H1 (cell line): ENCODE results near the gene POU3F1. TPM values are rescaled to one million over a fixed set of nuclear protein-coding genes. Genes with fewer than 3 reads are reported as not detected.

ENCODE experiments used
- CTCF ChIA-PET: fragments of 300-600 bp; sonication (Branson Sonifier 250); formaldehyde crosslinking; loops from one replicate; lab custom pipeline; 2021; ENCODE audit not compliant: partially characterized antibody; lab: Charles Lee
- POLR2A ChIA-PET: fragments of 300-600 bp; sonication (Branson Sonifier 250); formaldehyde crosslinking; loops from one replicate; lab custom pipeline; 2021; ENCODE audit warnings: inconsistent platforms; ENCODE audit not compliant: partially characterized antibody; lab: Charles Lee
- DNase-seq, 2 experiments: peaks; one replicate each; pipeline versions ENCODE4 v3.0.0 to v3.0.0-alpha.2; 2010 to 2022; ENCODE audit warnings: low spot score in 2 of 2, low read depth in 1 of 2, mixed read lengths in 1 of 2
- FAIRE-seq: peaks from 2 replicates; lab custom pipeline; 2011; peaks lifted over from hg19 to GRCh38; lab: Jason Lieb, UNC
- H2AFZ ChIP-seq: 2 replicates; pipeline ENCODE4 v1.8.1; 2012; ENCODE audit warnings: low read length, inconsistent platforms
- H2AK5ac ChIP-seq: 2 replicates; pipeline ENCODE4 v1.6.1; 2013; ENCODE audit warnings: low read depth, low read length
- H2BK120ac ChIP-seq: replicated peaks from 2 replicates; pipeline ENCODE3; 2013; ENCODE audit warnings: low read depth, low read length, inconsistent platforms
- H2BK12ac ChIP-seq: 2 replicates; pipeline ENCODE4 v1.6.1; 2013; ENCODE audit warnings: low read depth, low read length
- H2BK15ac ChIP-seq: 2 replicates; pipeline ENCODE4 v1.6.1; 2013; ENCODE audit warnings: low read length
- H2BK20ac ChIP-seq: 2 replicates; pipeline ENCODE4 v1.6.1; 2013; ENCODE audit warnings: low read length
- H2BK5ac ChIP-seq: 2 replicates; pipeline ENCODE4 v1.6.1; 2013; ENCODE audit warnings: low read depth, low read length
- H3K14ac ChIP-seq: 2 replicates; pipeline ENCODE4 v1.6.1; 2013; ENCODE audit warnings: inconsistent platforms; ENCODE audit not compliant: insufficient read length
- H3K18ac ChIP-seq: 2 replicates; pipeline ENCODE4 v1.6.1; 2013; ENCODE audit warnings: low read length; ENCODE audit errors: extremely low read depth
- H3K23ac ChIP-seq: 2 replicates; pipeline ENCODE4 v1.6.1; 2013; ENCODE audit warnings: inconsistent platforms; ENCODE audit not compliant: insufficient read length
- H3K23me2 ChIP-seq: 2 replicates; pipeline ENCODE4 v1.6.1; 2013; ENCODE audit warnings: low read depth, low read length
- H3K27ac ChIP-seq: 2 replicates; pipeline ENCODE4 v1.6.1; 2011; ENCODE audit warnings: low read depth, low read length, inconsistent platforms
- H3K27me3 ChIP-seq, 4 experiments: replicated peaks in 1 of 4; 1 replicate in 1 of 4; 2 replicates in 3 of 4; pipeline versions ENCODE4 v1.6.1 to v1.8.1; 2011 to 2013; ENCODE audit warnings: low read length in 3 of 4, mild to moderate bottlenecking in 3 of 4, inconsistent platforms in 2 of 4, mixed read lengths in 2 of 4, moderate library complexity in 1 of 4; ENCODE audit not compliant: control insufficient read depth in 3 of 4, insufficient read depth in 3 of 4; ENCODE audit errors: extremely low read depth in 1 of 4
- H3K36me3 ChIP-seq, 4 experiments: 2 replicates each; pipeline versions ENCODE4 v1.6.1 to v1.8.1; 2011 to 2013; ENCODE audit warnings: mild to moderate bottlenecking in 4 of 4, low read length in 3 of 4, moderate library complexity in 2 of 4, control low read depth in 1 of 4, inconsistent platforms in 1 of 4; ENCODE audit not compliant: insufficient read depth in 4 of 4, control insufficient read depth in 2 of 4
- H3K4ac ChIP-seq: replicated peaks from 2 replicates; pipeline ENCODE3; 2013; ENCODE audit warnings: low read length, low read depth, mixed read lengths, inconsistent platforms; ENCODE audit not compliant: insufficient read length
- H3K4me1 ChIP-seq, 4 experiments: replicated peaks in 1 of 4; 1 replicate in 1 of 4; 2 replicates in 3 of 4; pipeline versions ENCODE4 v1.6.1 to v1.8.1; 2011 to 2013; ENCODE audit warnings: low read length in 3 of 4, inconsistent platforms in 2 of 4, mixed read lengths in 1 of 4; ENCODE audit not compliant: insufficient read depth in 4 of 4, control insufficient read depth in 3 of 4
- H3K4me2 ChIP-seq, 2 experiments: 2 replicates each; pipeline versions ENCODE4 v1.6.1 to v1.8.1; 2011 to 2013; ENCODE audit warnings: low read depth in 2 of 2, low read length in 2 of 2, control low read depth in 1 of 2, inconsistent platforms in 1 of 2, mild to moderate bottlenecking in 1 of 2; ENCODE audit not compliant: insufficient read depth in 1 of 2
- H3K4me3 ChIP-seq, 4 experiments: fragments of 200-600, 300-600 bp in 1 of 4; sonication (generic), shearing (Covaris generic), sonication (Bioruptor Twin) in 1 of 4; 2 replicates each; pipeline versions ENCODE4 v1.5.1 to v1.8.1; 2011 to 2016; ENCODE audit warnings: low read length in 4 of 4, low read depth in 3 of 4, control low read depth in 2 of 4, inconsistent platforms in 2 of 4, mild to moderate bottlenecking in 2 of 4, mixed read lengths in 1 of 4, moderate library complexity in 1 of 4; ENCODE audit not compliant: insufficient read depth in 2 of 4; ENCODE audit errors: extremely low read depth in 1 of 4
- H3K56ac ChIP-seq: replicated peaks from 2 replicates; pipeline ENCODE3; 2013; ENCODE audit warnings: low read depth, mild to moderate bottlenecking, mixed read lengths, low read length, inconsistent platforms; ENCODE audit not compliant: insufficient read length
- H3K79me1 ChIP-seq: 2 replicates; pipeline ENCODE4 v1.6.1; 2013; ENCODE audit warnings: low read depth, low read length, control low read depth
- H3K79me2 ChIP-seq, 2 experiments: 2 replicates each; pipeline versions ENCODE4 v1.6.1 to v1.8.1; 2012 to 2013; ENCODE audit warnings: low read length in 2 of 2, mild to moderate bottlenecking in 2 of 2, inconsistent platforms in 1 of 2; ENCODE audit not compliant: insufficient read depth in 2 of 2, control insufficient read depth in 1 of 2
- H3K9ac ChIP-seq, 4 experiments: replicated peaks in 1 of 4; 1 replicate in 1 of 4; 2 replicates in 3 of 4; pipeline versions ENCODE4 v1.6.1 to v1.8.1; 2011 to 2013; ENCODE audit warnings: low read depth in 3 of 4, low read length in 3 of 4, control low read depth in 2 of 4, mild to moderate bottlenecking in 2 of 4, moderate library complexity in 2 of 4, inconsistent platforms in 1 of 4; ENCODE audit errors: extremely low read depth in 1 of 4
- H3K9me3 ChIP-seq, 2 experiments: 2 replicates each; pipeline versions ENCODE4 v1.6.1 to v1.8.1; 2012 to 2013; ENCODE audit warnings: mild to moderate bottlenecking in 2 of 2, moderate library complexity in 2 of 2, control low read depth in 1 of 2, inconsistent platforms in 1 of 2, low read depth in 1 of 2, low read length in 1 of 2, mixed read lengths in 1 of 2; ENCODE audit not compliant: insufficient read depth in 2 of 2
- H4K20me1 ChIP-seq, 2 experiments: replicated peaks in 1 of 2; 2 replicates each; pipeline versions ENCODE3 to v1.8.1; 2011 to 2013; ENCODE audit warnings: inconsistent platforms in 2 of 2, low read length in 2 of 2, mild to moderate bottlenecking in 1 of 2; ENCODE audit not compliant: insufficient read depth in 2 of 2, control insufficient read depth in 1 of 2
- H4K5ac ChIP-seq: 2 replicates; pipeline ENCODE4 v1.6.1; 2013; ENCODE audit warnings: low read length, low read depth, mixed read lengths, inconsistent platforms; ENCODE audit not compliant: insufficient read length
- H4K8ac ChIP-seq: 2 replicates; pipeline ENCODE4 v1.8.0; 2013; ENCODE audit warnings: mild to moderate bottlenecking, moderate library complexity, low read length, inconsistent platforms; ENCODE audit not compliant: insufficient read depth; ENCODE audit errors: extremely low read depth
- H4K91ac ChIP-seq: replicated peaks from 2 replicates; pipeline ENCODE3; 2013; ENCODE audit warnings: low read length, mixed read lengths, inconsistent platforms; ENCODE audit not compliant: insufficient read length
- GTF2F1 ChIP-seq: IDR thresholded peaks from 2 replicates; pipeline ENCODE4 v1.6.1; 2012; ENCODE audit warnings: low read depth, low read length, improper control_type of control experiment, borderline replicate concordance
- JUN ChIP-seq: IDR thresholded peaks from 2 replicates; pipeline ENCODE4 v1.6.1; 2011; ENCODE audit warnings: low read depth, mild to moderate bottlenecking, improper control_type of control experiment, low read length
- RXRA ChIP-seq: IDR thresholded peaks from 2 replicates; pipeline ENCODE4 v1.6.1; 2011; ENCODE audit warnings: low read depth, mild to moderate bottlenecking, low read length, moderate library complexity; ENCODE audit not compliant: insufficient read depth
- SIX5 ChIP-seq: IDR thresholded peaks from 2 replicates; pipeline ENCODE4 v1.6.1; 2011; ENCODE audit warnings: mild to moderate bottlenecking, low read depth, low read length
- SUZ12 ChIP-seq: fragments of 200-600 bp; sonication (generic); IDR thresholded peaks from 2 replicates; pipeline ENCODE4 v1.6.1; 2012; ENCODE audit warnings: mild to moderate bottlenecking, inconsistent platforms, low read length, moderate library complexity, mixed read lengths
- WGBS, 2 experiments: shearing (Covaris generic) in 1 of 2; methylation state at CpG; one replicate each; pipeline versions ENCODE4 v1.1.6 to v1.1.7; 2013 to 2015; ENCODE audit warnings: low lambda C conversion rate in 2 of 2, mixed read lengths in 2 of 2, inconsistent platforms in 1 of 2, low coverage in 1 of 2, missing lambda C conversion rate in 1 of 2; ENCODE audit not compliant: insufficient replicate concordance in 2 of 2, insufficient coverage in 1 of 2, insufficient read length in 1 of 2; ENCODE audit errors: extremely low coverage in 1 of 2, missing lambda C conversion rate in 1 of 2; 5-methylcytosine and 5-hydroxymethylcytosine counted together
- polyA plus RNA-seq, 7 experiments: library from polyadenylated mRNA; depleted of rRNA in 3 of 7; stranded (reverse) in 5 of 7; unstranded in 2 of 7; fragments of >200 nt in 5 of 7; fragments of 200-250 nt in 2 of 7; gene quantifications; 1 replicate in 5 of 7; 2 replicates in 1 of 7; 4 replicates in 1 of 7; pipeline versions ENCODE4 v1.2.1 to v1.2.3, GENCODE V29; 2011 to 2013; ENCODE audit warnings: missing spikeins in 2 of 7, mixed read lengths in 2 of 7
- total RNA-seq: library from RNA; stranded (reverse); fragmentation: NEBNext Ultra II Directional; extraction: Animal tissue kit (Norgen Biotek cat#: 25700); gene quantifications from 2 replicates; pipeline ENCODE4 v1.2.1, GENCODE V29; 2021

Gene POU3F1
- total and polyA plus RNA-seq, 2 of the 8 experiments (the other 6 are each of a cell fraction or from before 2014, with no cell fraction given), result 4.2 to 10.8 TPM

GRCh38 chr1:38068220-38068979, 21.8 kb upstream of the POU3F1 start:
- H3K27me3 ChIP-seq, result no peaks in the 10 kb centered on the region; a peak in 4 of 7 replicates
- no peak overlapping the region for H3K56ac ChIP-seq
- no peak overlapping the region for H2BK120ac ChIP-seq
- no peak overlapping the region for H3K18ac ChIP-seq
- H3K23ac ChIP-seq, result no peak overlapping the region
- H3K4me1 ChIP-seq, result peaks cover 0 to 28% (median 14%) of the 10 kb centered on the region in 4 experiments; a peak in 6 of 7 replicates
- H4K8ac ChIP-seq, result no peak overlapping the region; the same call in 1 of the 2 replicates
- H2BK12ac ChIP-seq, result no peak overlapping the region
- no peaks in the 10 kb centered on the region for H3K79me2 ChIP-seq
- H4K20me1 ChIP-seq, result peaks cover 0 to 2% of the 10 kb centered on the region in 2 experiments
- no peak overlapping the region for H3K4me3 ChIP-seq
- H3K9me3 ChIP-seq, result no peaks in the 10 kb centered on the region
- FAIRE-seq (no peak), DNase-seq (no peak)
- no peak overlapping the region for H2AFZ ChIP-seq
- H2AK5ac ChIP-seq, result no peak overlapping the region
- H2BK5ac ChIP-seq, result no peak overlapping the region
- no peak overlapping the region for H2BK15ac ChIP-seq
- H3K9ac ChIP-seq, result no peak overlapping the region
- H3K79me1 ChIP-seq, result peaks cover 4% of the 10 kb centered on the region; the same call in 1 of the 2 replicates
- no peak overlapping the region for H3K4ac ChIP-seq
- WGBS, 2 experiments, result 71% methylated on average over 14 of the region's 14 CpGs; no CpG with 5 or more reads in 1 of the 2 experiments
- H3K23me2 ChIP-seq, result no peaks in the 10 kb centered on the region; the same call in 1 of the 2 replicates
- no peaks in the 10 kb centered on the region for H3K36me3 ChIP-seq
- TF ChIP-seq JUN (no peak), GTF2F1 (no peak), RXRA (no peak), SIX5 (no peak), SUZ12 (no peak)
- ChIA-PET POLR2A (interaction anchor here (0.6 to 1.5 kb wide), 3 partner anchors 10 to 1633 kb away, joined by 3 to 9 read pairs (median 4); no protein-coding TSS in a partner anchor), CTCF (interaction anchor here (0.9 to 11.2 kb wide), 14 partner anchors 8 to 557 kb away, joined by 3 to 212 read pairs (median 4); partner anchors contain the start of gene POU3F1)
- no peak overlapping the region for H3K4me2 ChIP-seq
- H2BK20ac ChIP-seq, result no peak overlapping the region
- H3K14ac ChIP-seq, result no peak overlapping the region
- H4K91ac ChIP-seq, result no peak overlapping the region
- no peak overlapping the region for H3K27ac ChIP-seq
- H4K5ac ChIP-seq, result no peak overlapping the region
